Anterior cingulate cortex (tissue), 58 donors: ENCODE results near the gene GRIK4.

Experiments
- DNase-seq, 58 donors: peaks; one replicate each; lab custom pipeline; 2025; lab: John Stamatoyannopoulos, UW

Gene GRIK4

DNA sequence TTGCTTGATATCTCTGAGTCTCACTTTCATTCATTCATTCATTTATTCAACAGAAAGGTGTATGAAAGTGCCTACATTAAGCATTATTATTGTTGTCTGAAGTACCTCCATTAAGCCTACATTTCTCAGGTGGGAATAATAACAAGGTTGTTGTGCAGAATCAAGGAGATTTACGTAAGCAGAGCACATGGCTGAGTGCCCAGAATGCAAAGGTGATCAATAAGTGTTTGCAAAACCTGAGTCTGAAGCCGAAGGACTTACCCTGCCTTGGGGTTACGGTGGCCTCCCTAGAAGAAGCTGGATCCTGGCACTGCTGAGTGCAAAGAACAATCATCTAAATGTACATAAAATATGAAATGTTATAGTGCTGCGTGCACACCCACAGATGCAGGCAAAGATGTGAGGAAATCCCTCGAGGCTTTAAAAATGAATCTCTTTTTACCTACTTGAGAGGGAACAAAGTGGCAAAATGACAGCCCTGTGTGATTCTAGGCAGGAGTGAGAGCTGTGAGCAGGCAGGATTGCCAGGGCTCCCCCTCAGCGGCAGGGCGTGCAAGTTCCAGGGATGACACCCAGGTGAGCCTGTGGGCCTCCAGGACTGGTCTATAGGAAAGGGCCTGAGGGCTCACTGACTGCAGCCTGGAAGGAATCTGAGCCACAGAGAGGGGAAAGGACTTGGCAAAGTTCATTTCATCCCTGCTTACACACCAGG, 379.2 kb downstream of the GRIK4 start:
- peak in 1 of 58 donors; percentile 20 for DNase-seq

DNA sequence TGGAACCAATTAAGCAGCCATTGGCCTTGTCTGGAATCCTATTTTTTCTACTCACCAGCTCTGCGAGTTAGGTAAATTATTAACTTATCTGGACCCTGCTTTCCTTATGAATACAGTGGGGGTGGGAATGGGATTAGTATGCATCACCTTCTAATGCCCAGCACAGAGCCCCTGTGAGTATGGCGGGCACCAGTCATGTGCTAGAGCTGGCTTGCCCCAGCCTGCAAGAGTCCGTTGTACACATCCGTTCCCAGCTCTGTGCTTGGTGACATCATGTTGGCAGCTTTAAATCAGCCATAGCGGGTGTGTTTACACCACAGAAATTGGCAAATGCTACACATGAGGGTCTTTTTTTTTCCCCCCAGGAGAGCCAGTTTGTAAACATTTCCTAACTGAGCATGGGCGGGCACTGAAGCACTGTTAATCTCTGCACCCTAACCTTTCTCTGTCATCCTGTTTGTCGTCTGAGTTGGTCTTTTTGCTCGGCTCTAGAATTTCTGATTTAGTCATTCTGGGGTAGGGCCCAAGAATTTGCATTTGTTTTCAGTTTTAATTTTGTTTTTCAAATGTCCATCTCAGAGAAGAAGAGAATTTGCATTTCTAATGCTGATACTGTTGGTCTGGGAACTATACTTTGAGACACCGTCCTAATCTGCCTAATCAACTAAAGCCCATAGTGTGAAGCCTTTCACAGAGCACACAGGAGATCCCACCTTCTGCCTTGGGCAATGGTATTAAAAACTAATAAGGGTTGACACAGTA, 382.1 kb downstream of the GRIK4 start:
- no peak for DNase-seq

DNA sequence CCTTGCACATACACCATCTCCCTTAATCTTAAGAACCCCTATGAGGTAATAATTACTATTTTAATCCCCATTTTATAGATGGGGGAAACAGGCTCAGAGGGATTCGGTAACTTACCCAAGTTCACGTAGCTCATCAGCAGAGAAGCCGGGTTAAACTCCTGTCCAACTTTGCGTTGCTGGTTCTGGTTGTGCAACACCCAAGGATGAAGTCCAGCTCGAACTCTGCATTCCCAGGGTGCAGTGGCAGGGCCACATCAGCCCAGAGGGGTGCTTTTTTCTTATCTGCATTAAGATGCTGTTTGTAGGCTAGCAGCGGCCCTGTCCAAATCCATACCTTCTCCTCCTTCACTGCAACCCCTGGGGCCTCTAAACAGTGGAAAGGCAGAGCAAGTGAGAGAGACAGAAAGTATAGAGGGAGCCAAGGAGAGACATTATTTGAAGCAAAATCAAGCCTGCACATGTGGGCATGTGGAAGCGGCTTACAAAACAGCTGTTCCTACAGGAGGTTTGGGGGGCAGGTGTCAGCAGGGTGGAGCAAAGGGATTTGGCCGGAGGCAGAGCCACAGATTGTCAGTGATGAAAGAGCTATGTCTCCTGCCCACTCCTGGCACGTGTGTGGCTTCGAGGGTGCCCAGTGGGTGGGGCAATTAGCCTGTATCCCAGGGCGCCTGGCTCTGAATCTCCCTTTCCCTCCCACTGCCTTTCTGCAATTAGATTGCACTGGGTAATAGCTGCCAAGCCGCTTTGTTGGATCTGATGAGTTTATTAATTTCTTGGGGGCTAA, 382.8 kb downstream of the GRIK4 start:
- peak in 1 of 58 donors; percentile 18 for DNase-seq

DNA sequence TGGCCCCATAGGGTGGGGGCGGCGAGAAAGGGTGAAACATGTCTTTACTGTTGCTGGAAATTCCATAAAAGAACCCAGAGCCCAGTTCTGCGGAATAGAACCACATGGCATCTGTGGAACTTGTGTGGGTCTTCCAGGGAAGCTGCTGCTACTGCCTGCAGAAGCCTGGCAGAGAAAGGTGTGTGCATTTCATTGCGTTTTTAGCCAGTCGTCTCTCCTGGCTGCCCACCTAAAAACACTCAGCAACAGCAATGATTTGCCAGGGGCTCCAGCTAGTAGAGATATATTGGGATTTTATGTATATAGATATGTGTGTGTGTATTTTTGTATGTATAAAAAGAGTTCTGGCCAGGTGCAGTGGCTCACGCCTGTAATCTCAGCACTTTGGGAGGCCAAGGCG, 385.1 kb downstream of the GRIK4 start:
- no peak for DNase-seq

DNA sequence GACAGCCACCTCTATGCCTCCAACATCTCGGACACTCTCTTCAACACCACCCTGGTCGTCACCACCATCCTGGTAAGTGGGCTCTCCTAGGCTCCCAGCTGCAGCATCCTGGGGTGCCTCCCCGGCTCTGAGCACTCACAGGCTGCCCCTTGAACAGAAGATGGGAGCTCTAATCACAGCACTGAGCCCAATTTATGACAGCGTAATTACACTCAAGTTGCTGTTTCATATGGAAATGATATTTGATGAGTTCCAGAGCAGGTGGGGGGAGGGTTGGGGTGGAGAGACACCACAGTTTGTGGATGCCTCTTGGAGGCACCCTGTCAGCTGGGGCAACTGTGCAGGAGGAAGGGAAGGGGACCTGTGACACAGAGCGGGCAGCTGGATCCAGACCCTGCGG, 387.0 kb downstream of the GRIK4 start:
- DNase-seq: no peak

DNA sequence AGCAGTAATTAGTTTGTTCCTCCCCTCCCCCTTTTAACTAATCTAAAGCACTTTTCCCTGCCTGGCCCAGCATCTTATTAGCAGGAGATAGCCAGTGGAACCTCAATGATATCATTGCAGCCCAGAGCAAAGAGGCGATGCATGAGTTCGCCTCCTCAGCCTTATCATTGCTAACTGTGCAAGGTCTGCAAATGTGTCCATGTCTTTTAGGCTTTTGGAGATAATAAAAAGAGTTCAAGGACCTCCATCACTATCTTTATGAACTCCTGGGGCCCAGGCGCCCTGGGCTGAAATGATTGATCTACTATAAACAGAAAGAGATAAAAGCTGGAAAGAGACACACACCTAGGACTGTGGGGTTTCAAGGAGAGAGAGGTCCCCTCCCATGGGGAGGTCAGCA, 388.2 kb downstream of the GRIK4 start:
- DNase-seq: no peak

DNA sequence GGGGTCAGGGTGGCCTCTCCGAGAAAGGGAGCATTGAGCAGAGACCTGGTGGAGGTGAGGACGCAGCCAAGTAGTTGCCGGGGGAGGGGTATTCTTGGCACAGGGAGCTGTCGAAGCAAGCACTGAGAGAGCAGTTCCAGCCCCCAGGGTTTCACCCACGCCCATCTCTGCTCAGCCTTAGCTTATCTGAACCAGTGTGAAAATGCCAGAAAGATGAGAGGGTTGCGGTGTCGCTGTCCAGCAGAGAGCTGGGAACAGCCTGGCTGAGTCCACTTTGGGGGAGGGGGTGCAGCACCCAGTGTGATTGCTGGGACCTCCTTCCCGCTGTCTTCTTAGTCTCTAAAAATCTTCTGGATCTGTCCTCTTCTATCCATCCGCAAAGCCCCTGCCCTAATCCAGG, 389.1 kb downstream of the GRIK4 start:
- DNase-seq: no peak

DNA sequence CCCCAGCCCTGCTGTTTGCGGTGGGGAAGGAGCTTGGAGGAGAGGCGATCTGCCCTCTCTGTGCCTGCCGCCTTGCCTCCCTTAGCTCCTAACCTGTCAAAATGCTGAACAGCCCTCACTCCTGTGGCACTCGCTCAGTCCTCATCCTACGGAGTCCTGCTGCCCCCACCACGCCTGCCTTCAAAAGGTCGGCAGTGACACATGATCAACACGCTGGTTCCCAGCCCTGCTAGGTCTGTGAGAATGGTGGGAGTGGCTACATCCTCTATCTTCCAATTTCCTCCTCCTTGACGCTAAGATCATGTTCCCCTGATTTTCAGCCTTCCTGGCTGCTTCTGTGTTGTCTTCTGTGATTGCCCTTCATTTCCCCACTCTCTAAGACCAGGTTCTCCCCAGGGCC, 392.1 kb downstream of the GRIK4 start:
- DNase-seq: no peak

DNA sequence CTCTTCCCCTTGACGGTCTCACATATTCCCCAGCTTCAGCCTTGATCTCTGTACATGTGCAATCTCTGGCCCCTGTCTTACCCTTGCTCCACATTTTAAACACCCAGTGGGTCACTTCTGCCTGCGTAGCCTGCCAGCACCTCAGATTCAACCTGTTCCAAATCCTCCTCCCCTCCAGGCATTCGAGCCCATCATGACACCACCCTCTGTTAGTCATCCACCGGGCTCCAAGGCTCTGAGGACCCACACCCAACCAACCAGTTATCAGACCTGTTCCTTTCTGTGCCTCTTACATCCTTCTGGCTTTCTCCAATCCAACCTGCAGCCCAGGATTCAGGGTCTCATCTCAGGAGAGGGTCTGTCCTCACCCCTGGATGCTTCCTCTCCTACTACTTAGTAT, 392.6 kb downstream of the GRIK4 start:
- no peak for DNase-seq

DNA sequence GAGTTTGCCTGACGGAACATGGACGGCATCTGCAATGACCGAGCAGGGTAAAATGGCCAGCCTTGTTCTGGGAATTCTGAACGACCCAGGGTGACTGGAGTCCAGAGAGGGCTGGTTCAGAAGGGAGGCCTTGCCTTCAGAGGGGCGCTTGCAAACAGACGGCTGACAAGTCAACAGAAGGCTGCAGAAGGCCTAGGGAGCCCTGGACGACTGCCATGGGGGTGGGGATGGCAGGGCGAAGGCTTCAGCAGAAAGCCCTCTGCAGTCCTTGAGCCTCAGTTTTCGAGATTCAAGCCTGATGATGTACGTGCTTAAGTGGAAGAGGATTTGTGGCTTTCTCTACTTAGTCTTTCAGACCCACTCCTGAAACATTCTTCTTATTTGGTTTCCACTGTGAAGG, 395.2 kb downstream of the GRIK4 start:
- no peak for DNase-seq

DNA sequence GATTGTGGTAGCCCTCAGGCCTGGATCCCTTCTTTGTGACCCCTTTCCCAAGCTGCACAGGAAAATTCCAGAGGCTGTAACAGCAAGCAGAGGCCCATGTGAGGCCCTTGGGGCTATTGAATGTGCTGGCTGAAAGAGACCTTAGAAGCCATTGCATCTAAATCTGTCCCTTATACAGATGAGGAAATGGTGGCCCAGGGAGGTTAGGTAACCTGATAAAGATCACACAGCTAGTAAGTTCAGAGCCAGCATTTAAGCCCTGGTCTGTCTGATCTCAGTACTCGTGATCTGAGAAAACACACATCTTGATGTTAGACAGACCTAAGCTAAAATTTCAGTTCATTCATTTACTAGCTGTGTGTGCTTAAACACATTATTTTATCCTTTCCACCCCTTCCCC, 396.4 kb downstream of the GRIK4 start:
- DNase-seq: no peak

DNA sequence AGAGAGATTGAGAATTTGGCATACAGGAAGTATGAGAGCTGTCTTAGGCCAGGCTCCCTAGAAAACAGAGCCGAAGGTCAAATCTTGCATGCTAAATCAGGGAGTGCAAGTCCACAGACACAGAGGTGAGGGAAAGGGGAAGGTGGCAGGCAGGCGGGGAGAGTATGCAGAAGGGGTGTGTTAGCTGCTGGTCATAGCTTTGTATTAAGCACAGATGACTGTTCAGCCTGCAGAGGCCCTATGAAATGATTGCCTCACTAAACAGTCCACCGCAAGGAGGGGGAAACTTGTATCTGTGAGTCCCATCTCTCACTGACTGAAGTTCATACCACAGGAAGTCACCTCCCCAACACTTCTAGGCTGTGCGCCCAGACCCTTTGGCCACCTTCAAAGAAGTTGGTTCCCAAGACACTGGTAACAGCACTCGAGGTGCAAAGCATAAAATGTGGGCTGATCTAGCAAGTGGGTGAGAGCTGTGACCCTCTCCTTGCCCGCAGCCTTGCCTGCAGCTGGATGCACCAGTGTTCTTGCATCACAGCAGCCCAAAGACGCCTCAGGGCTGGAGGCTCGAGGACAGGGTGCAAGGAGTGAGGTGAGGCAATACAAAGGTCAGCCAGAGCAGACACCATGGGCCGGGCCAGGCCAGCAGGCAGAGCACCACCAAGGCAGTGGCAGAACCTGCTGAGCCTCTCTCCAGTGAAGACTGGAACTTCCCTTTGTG, 397.1 kb downstream of the GRIK4 start:
- DNase-seq: no peak

DNA sequence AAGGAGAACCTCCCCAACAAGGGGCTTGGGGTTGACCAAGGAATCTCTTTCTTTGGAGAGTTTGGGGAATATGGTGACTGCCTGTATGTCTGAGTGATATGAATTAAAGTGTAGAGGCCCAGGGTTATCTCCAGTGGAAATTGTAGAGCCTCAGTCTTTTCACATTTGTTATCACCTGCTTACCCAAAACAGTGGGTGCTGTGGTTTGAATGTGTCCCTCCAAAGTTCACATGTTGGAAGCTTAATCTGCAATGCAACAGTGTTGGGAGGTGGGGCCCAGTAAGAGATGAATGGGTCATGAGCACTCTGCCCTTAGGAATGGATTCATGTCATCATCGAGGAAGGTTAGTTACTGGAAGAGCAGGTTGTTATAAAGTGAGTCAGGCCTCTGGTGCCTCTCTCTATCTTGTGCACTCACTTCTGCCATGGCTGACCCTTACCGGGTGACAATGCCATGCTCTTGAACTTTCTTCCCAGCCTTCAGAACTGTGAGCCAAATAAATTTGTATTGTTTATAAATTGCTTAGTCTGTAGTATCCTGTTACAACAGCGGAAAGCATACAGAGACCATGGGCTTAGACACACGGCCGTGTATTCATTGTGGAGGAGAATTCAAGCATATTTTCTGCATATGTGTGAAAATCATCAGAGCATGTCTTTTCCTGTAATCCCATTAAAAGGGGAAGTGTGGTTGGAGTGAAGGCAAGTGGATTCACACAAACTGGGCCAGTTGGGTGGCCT, 398.3 kb downstream of the GRIK4 start:
- no peak for DNase-seq

DNA sequence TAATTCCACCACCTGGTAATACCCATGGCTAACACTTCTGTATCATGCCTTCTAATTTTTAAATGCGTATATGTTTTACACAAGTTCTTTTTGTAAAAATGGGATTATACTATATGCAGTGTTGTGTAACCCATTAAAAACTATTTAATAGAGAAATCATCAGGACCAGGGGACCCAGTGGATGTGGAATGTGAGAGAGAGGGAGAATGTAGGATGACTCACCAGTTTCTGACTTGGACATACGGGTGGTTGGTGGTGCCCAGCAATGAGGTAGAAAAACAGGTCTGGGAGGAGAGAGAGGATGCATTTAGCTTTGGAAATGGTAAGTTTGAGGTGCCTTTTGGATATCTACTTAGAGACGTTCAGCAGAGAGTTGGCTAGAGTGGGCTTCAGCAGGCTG, 400.4 kb downstream of the GRIK4 start:
- no peak for DNase-seq

DNA sequence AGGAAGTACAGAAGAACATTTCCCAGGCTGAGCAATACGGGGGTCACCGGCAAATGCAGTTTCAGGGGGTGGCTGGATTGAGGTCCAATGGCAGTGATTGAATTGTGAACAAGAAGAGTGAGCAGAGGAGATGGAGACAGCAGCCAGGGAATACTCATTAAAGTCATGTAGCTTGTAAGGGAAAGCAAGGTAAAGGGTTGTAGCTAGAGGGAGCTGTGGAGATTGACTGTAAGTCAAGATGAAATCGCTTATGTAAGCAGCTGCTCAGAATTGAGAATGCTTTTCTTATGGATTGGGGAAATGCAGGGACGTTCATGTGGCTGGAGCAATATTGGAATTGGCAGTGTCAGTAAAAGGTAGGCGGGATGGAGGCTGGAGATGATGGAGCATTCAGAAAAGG, 401.0 kb downstream of the GRIK4 start:
- peak in 6 of 58 donors; percentile 15 to 72 (median 46) for DNase-seq

DNA sequence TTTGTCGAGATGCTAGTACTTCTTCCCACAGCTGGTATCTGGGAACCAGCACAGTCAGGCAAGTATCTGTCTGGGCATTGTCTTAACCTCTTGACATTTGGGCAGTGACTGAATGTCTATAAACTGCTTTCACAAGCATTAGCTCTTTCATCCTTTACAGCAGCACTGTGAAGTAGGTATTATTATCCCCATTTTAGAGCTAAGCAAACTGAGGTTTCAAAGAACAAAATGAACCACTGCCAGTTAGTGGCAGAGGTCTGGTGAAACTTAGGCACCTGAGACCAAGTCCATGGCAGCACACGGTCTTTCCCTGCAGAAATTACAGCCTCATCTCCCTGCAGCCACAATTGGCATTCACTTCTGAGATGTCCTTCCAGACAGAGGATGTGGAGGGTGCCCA, 401.4 kb downstream of the GRIK4 start:
- no peak for DNase-seq

DNA sequence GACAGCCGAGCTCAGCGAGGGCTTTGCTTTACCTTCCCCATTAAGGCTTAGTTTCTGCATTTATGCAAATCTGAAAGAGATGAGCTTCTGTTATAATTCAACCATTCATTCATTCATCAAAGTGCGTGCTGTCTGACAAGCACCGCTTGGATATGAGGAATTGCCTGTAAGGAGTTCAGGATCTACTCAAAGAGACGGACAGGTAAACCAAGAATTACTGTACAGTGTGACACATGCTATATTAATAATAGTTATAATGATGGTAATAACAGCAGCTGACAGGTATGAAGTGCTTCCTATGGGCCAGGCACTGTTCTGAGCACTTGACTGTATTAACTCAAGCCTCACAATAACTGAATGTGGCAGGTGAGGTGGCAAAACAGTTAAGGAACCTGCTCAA, 402.5 kb downstream of the GRIK4 start:
- no peak for DNase-seq

DNA sequence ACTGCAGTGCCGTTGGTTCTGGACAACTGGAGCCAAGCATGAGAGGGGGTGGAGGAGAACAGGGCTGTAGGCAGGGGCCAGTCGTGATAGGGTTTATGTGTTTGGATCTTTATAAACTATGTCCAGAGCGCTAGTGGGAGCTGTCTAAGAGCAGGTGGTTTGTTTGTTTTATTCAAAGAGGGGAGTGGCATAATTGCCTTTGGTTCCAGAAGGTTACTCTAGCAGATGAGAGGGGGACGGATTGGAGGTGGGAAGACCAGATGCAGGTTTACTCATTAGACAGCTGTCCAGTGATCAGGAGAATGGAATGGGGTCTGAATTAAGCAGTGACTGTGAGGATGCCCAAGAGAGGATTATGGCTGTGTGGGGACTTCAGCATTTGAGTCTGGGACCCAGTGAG, 403.1 kb downstream of the GRIK4 start:
- DNase-seq: no peak

DNA sequence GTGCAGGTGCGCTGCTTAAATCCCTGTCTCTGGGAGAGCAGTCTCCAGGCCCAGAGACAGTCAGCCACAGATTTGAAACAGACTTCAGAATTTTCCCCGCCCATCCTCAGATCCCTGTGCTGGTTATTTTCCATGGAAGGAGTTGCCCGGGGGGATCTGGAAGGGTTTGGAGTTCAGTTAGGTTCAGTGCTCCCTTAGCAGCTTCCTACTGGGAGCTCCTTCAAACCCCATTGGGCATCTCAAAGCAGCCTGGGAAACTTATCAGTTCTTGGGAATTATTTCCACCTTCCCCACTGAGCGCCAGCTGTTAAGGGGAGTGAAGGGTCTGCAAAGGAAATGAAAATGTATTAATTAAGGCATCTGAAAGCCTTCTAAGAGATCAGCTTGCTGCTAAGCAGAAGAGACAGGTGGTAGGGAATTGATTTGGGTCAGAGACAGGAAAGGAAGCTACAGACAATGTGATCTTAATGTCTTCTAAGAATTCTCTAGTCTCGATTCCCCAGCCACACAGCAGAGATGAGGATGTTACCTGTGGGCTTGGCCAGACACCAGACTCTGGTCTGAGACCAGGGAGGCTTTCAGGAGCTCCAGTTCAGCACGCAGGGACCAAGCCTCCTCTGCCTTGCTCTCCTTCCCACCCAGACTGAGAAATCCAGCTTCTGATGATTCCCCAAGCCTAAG, 406.2 kb downstream of the GRIK4 start:
- no peak for DNase-seq

DNA sequence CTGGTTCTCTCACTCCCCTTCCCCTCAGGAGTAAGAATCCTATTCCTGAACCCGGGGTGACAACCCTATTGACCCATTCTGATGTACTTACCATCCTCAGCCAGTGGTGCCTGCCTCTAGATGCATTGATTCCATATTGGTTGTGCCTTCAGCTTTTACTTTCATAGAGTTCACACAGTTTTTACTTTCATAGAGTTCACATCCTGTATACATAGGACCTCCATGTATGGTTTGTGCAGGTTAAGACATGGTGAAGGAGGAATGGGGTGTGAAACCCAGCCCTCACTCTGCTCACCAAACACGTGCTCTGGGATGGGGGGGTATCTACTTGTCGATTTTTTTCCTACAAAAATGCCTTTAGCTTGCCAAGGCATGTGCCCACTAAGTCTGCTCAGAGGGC, 406.7 kb downstream of the GRIK4 start:
- DNase-seq: no peak
